GM13976 (cell line): ENCODE measurements around the gene GOT1.

ENCODE experiments used
- DNase-seq: peaks from one replicate; pipeline ENCODE4 v3.0.0; 2012; ENCODE audit warnings: low spot score
- CTCF ChIP-seq: IDR thresholded peaks from 2 replicates; pipeline ENCODE4 v1.5.1; 2012; ENCODE audit warnings: borderline replicate concordance, mild to moderate bottlenecking; ENCODE audit not compliant: insufficient read depth; ENCODE audit errors: extremely low read depth, missing control alignments, control extremely low read depth
- in situ Hi-C: fragments of 300-500 bp; cut with MboI; formaldehyde crosslinking; loops from one replicate; pipeline ENCODE4 v1.12.0; 2022; ENCODE audit warnings: low sequenced_read_pairs, mixed read lengths, inconsistent platforms; ENCODE audit not compliant: unreplicated experiment

GOT1 gene

GRCh38 chr10:99374526-99374925 lies 55.9 kb downstream of the GOT1 start:
- in situ Hi-C loops, result no loop called here
- TF ChIP-seq CTCF, result no peak
- DNase-seq, result no peak

GRCh38 chr10:99372546-99373271 lies 57.7 kb downstream of the GOT1 start:
- DNase-seq, result no peak

GRCh38 chr10:99370993-99371392 lies 59.4 kb downstream of the GOT1 start:
- TF ChIP-seq CTCF, result no peak
- DNase-seq, result peak; percentile 42
- in situ Hi-C loops, result no loop called here

More at GRCh38 chr10:99372546-99373271, 57.7 kb downstream of the GOT1 start:
- in situ Hi-C loops, result no loop called here
- TF ChIP-seq CTCF, result no peak

GRCh38 chr10:99369551-99369950 lies 60.9 kb downstream of the GOT1 start:
- no peak for DNase-seq

GRCh38 chr10:99369126-99369525 lies 61.3 kb downstream of the GOT1 start:
- no peak for DNase-seq
- no peak for TF ChIP-seq CTCF
- in situ Hi-C loops, result no loop called here

More at GRCh38 chr10:99369551-99369950, 60.9 kb downstream of the GOT1 start:
- in situ Hi-C loops, result no loop called here
- TF ChIP-seq CTCF, result no peak

- DNase-seq, result no peak
- no peak for TF ChIP-seq CTCF
- in situ Hi-C loops, result no loop called here
Observed at GRCh38 chr10:99368646-99369045, 61.8 kb downstream of the GOT1 start.

- in situ Hi-C loops, result no loop called here
- TF ChIP-seq CTCF, result no peak
- DNase-seq, result no peak
Observed at GRCh38 chr10:99366666-99367065, 63.8 kb downstream of the GOT1 start.
